ENCODE measurements around the gene ANAPC2. TPM values are rescaled to one million over a fixed set of nuclear protein-coding genes. Genes with fewer than 3 reads are reported as not detected.

ANAPC2 gene
- total RNA-seq, 1 experiment from 2014 or later: 80.9 TPM

GRCh38 chr9:137178201-137178938 lies 10.0 kb downstream of the ANAPC2 start:
- H3K36me3 Mint-ChIP-seq: peaks cover 5% of the 10 kb centered on the region
- no peaks in the 10 kb centered on the region for H3K4me1 Mint-ChIP-seq
- H3K27ac Mint-ChIP-seq: no peak overlapping the region
- ATAC-seq: no peak
- DNase-seq (ENCODE audit: low spot score): no peak
- H3K27me3 Mint-ChIP-seq (ENCODE audit: low read depth): no peaks in the 10 kb centered on the region; the same call in 1 of the 2 replicates
- ChIA-PET POLR2A (no interaction called here), CTCF (interaction anchor here (1.0 to 2.0 kb wide), 3 partner anchors 9 to 115 kb away, joined by 3 to 8 read pairs (median 4); partner anchors contain the start of gene LRRC26)
- H3K9me3 Mint-ChIP-seq: no peaks in the 10 kb centered on the region
- H3K4me3 Mint-ChIP-seq: no peak overlapping the region
- TF ChIP-seq, protein P1, sequence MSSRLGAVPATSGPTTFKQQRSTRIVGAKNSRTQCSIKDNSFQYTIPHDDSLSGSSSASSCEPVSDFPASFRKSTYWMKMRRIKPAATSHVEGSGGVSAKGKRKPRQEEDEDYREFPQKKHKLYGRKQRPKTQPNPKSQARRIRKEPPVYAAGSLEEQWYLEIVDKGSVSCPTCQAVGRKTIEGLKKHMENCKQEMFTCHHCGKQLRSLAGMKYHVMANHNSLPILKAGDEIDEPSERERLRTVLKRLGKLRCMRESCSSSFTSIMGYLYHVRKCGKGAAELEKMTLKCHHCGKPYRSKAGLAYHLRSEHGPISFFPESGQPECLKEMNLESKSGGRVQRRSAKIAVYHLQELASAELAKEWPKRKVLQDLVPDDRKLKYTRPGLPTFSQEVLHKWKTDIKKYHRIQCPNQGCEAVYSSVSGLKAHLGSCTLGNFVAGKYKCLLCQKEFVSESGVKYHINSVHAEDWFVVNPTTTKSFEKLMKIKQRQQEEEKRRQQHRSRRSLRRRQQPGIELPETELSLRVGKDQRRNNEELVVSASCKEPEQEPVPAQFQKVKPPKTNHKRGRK (CRISPR knock-in tag; IDR thresholded peaks at IDR 0.05; ENCODE audit: borderline replicate concordance): no peak
- TF ChIP-seq ZNF219 (CRISPR knock-in tag; IDR thresholded peaks at IDR 0.05; ENCODE audit: borderline replicate concordance) (no peak), ZNF138 (CRISPR knock-in tag; conservative IDR thresholded peaks at IDR 0.05) (no peak), CTCF (IDR thresholded peaks at IDR 0.05) (no peak), ZNF121 (CRISPR knock-in tag; IDR thresholded peaks at IDR 0.05) (no peak), NFE2L1 (CRISPR knock-in tag; IDR thresholded peaks at IDR 0.05) (no peak), EMX1 (CRISPR knock-in tag; IDR thresholded peaks at IDR 0.05) (no peak), ATF1 (CRISPR knock-in tag; IDR thresholded peaks at IDR 0.05) (no peak), RELA (CRISPR knock-in tag; IDR thresholded peaks at IDR 0.05; ENCODE audit: borderline replicate concordance) (no peak), GABPB1 (CRISPR knock-in tag; IDR thresholded peaks at IDR 0.05) (no peak), NFATC4 (CRISPR knock-in tag; IDR thresholded peaks at IDR 0.05) (no peak), PRDM15 (CRISPR knock-in tag; IDR thresholded peaks at IDR 0.05) (no peak), ZBTB21 (CRISPR knock-in tag; IDR thresholded peaks at IDR 0.05; ENCODE audit: borderline replicate concordance) (no peak), SMAD3 (CRISPR knock-in tag; IDR thresholded peaks at IDR 0.05; ENCODE audit: borderline replicate concordance) (no peak), RORB (CRISPR knock-in tag; IDR thresholded peaks at IDR 0.05) (no peak), FOXP1 (CRISPR knock-in tag; IDR thresholded peaks at IDR 0.05; ENCODE audit: borderline replicate concordance) (no peak), HMGXB4 (CRISPR knock-in tag; IDR thresholded peaks at IDR 0.05) (no peak)
- TF ChIP-seq, protein P2, sequence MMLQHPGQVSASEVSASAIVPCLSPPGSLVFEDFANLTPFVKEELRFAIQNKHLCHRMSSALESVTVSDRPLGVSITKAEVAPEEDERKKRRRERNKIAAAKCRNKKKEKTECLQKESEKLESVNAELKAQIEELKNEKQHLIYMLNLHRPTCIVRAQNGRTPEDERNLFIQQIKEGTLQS (CRISPR knock-in tag; conservative IDR thresholded peaks at IDR 0.05): no peak
- TF ChIP-seq, protein P3, sequence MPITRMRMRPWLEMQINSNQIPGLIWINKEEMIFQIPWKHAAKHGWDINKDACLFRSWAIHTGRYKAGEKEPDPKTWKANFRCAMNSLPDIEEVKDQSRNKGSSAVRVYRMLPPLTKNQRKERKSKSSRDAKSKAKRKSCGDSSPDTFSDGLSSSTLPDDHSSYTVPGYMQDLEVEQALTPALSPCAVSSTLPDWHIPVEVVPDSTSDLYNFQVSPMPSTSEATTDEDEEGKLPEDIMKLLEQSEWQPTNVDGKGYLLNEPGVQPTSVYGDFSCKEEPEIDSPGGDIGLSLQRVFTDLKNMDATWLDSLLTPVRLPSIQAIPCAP (CRISPR knock-in tag; IDR thresholded peaks at IDR 0.05): no peak

All from WTC11 (cell line).